Measurements from ENCODE around the gene INSL6.
"Not testable (repeated sequence)": the region's sequence is repeated elsewhere in the genome, so short reads cannot be mapped to it uniquely, and the experiment has no call there.

Gene INSL6, protein sequence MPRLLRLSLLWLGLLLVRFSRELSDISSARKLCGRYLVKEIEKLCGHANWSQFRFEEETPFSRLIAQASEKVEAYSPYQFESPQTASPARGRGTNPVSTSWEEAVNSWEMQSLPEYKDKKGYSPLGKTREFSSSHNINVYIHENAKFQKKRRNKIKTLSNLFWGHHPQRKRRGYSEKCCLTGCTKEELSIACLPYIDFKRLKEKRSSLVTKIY

DNA sequence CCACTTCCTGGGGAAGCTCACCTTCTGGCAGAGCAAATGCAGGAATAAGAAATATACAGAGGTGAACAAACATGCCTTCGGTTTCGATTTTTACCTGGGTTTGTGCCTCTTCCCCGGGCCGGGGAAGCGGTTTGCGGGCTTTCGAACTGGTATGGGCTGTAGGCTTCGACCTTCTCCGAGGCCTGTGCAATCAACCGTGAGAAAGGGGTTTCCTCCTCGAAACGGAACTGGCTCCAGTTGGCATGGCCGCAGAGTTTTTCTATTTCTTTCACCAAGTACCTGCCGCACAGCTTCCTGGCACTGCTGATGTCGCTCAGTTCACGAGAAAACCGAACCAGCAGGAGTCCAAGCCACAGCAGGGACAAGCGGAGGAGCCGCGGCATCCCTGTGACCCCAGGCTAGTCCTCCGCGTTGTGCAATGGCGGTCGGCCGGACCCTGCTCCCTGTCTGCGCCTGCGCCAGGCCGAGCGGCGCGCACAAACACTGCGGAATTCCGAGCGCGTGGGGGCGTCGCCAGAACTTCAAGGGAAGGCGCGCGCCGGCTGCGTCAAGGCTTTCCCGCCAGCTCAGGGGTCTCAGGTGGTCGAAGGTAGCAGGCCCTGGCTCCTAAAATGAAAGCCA lies at the start of gene INSL6:
INSL6 (minus strand) TSS at position 420 of the 621 bp plus-strand sequence; CDS start at position 383, 37 bp downstream.
- DNase-seq, result no peak

DNA sequence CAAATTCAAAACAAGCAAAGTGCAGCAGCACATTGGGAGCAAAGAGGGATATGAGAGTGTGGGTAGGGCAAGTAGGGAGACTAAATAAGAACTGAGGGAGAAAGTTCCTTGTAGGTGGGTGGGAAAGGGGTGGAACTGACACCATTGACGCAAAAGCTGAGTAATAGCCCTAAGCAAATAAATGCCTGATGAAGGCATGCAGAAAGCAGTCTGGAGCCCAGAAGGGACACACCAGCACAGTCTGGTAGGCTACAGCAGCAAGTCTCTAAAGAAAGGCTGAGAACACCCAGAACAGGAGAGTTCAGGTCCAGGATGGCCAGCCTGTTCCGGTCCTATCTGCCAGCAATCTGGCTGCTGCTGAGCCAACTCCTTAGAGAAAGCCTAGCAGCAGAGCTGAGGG lies 45.8 kb upstream of the INSL6 start, which contains the start of gene INSL4:
INSL4 (plus strand) TSS at position 208 of the 400 bp plus-strand sequence; CDS start at position 313, 105 bp downstream.
- no peak for DNase-seq

DNA sequence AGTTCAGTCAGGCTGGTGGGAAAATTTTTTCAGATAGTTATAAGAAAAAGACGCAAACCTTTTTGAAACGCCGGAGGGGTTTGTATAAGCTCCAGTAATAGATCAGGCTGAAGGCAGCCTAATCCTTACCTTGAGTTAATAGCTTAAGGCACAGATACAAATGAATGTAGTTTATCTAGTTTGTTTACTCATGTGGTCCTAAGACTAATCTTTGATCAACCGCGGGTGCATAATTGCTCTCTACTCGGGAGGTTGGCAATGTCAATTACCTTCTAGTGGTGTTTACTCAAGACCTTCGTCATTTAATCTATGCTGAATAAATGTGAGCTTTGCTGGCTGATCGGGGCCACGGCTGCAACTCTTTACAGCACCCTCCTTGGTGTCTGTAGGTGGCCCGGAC lies 45.1 kb upstream of the INSL6 start:
- no peak for DNase-seq

DNA sequence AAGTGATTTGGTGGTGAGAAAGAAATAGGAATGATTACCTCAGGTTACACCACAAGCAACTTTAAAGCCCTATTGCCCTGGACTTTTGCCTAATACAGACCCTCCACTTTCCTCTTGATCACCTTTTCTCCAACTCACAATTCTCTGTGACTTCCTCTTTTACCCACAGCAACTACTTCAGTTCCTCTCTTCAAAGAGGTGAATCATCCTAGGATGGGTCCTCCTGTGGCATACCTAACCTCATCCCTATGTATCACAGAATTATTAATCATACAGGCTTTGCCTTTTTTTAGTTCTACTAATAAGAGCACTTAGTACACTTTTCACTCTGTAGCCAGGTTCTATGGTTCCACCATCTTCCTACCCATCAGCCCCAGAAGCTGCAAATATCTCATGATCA lies 19.6 kb upstream of the INSL6 start:
- no peak for DNase-seq

DNA sequence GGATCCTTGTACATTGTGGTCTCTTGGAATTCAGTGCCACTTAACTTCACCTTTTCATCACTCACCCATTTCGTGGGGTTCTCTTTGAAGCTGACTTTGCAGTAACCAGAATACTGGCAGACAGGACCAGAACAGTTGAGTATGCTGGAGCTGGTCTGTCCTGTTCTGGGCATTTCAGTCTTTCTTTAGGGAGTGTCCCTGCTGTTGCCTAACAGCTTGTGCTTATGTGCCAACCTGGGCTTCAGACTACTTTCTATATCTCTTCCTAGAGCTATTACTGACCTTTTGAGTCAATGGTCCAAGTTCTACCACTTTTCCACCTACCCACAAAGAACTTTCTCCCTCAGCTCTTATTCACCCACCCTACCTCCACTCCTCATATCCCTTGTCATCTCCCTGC lies 10.0 kb upstream of the INSL6 start:
- no peak for DNase-seq

DNA sequence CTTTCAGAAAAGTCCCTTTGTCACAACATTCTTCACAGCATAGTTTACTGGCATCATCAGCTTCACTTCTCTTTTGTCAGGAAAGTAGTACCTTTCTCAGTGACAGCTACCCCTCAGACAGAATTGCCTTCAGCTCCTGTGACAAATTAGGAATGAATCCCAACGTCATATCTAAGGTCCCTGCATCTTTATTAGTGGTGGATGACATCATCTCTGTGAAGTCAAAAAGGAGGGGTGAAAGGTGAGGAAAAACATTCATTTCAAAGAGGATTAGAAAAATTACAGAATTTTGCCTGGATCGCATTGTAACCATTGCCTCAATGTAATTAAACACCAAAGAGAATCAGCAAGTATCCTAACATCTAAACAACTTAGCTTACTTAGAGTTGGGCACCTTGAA lies 7.9 kb upstream of the INSL6 start:
- no peak for DNase-seq

DNA sequence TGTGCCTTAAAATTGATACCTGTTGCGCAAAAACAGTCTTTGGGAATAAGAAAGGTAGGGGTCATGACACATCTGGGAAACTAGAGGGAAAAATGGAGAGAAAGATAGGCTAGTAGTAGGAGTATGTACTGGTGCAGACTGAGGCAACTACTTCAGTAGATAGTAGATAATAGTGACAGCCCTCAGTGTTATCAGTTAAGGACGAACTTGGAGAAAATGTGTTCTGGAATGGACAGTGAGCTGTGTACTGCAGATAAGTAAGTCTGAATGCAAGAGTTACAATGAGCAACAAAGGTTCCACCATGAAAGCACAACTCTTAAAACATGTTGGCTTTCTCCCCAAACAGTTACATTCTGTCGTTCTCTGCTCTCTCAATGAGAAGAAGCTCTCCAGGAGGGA lies 6.5 kb upstream of the INSL6 start:
- no peak for DNase-seq

DNA sequence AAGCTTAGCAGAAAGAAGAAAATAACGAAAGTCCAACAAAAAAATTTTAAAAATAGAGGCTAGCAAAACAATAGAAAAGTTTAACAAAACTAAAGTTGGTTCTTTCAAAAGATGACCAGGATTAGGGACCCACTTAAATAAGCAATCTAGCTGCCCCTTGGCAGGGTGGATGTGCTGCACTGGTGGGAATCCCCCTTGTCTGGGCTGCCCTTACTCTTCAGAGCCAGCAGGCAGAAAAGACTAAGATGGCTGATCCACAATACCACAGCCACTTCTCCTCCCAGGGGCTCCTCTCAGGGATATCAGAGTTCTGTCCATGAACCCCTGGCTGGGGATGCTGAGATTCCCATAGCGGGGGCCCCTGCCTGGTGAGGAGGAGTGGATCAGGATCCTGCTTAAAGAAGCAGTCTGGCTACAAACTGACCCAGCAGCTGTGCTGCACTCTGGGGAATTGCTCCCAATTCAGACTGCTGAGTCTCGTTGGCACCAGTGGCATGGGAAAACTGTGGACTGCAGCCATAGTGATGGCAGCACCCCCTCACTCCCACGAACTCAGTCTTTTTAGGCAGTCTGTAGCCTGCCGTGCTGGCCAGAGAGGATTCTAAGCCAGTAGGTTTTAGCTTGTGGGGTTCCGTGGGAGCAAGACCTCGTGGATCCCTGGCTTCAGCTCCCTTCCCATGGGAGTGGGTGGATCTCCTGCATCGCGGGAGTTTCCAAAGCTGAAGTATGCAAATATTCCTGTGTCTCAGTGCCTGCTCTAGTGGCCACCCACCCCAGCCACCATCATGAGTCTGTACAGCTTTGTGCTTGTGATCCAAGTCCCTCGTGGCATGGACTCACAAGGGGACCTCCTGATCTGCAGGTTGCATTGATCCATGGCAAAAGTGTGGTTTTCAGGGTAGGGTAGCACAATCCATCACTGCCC lies 2.9 kb upstream of the INSL6 start:
- no peak for DNase-seq

DNA sequence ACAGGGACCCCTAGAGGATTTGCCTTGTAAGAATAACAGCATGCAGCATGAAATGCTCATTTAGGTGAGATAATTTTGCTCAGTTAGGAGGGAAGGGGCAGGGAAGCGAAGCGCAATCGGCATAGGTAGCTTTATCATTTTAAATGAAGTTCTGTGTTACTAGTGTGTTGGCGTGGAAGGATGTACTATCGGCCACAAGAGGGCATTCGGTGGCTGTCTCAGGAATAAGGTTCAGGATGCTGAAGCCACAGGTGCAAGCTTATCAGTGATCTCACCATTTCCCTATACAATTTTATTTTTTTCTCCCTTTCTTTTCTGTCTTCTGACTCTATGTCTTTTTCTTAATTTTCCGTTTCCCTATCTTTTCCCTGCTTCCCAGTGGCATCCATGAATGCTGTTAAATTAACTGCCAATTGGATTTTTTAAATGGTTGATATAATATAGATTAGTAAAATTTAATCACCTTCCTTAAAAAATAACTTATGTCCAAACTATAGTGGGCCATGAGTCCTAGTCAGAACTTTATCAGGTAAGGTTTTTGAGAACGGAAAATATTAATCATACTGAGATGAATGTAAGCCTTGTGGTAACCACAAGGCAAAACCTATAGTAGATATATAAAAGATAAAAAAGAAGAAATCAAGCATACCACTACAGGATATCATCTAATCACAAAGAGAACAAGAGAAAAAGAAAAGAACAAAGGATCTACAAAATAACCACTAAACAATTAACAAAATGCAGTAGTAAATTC lies 1.2 kb upstream of the INSL6 start:
- DNase-seq, result peak; percentile 45 to 59

DNA sequence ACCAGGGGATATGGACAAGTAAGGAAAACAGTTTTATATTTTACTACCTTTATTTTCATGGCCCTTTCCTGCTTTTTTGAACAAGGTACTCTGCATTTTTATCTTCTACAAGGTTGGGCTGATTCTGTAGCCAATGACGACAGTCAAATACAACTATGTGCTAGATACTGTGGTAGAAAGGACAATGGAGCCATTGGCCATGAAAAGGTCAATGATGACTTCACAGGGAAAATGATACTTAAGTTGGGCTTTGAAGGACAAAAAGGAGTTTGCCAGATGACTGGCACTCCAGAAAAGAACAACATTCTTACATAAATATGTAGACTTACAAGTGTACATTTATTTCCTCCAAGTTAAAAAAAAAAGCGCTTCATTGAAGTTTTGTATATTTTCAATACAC lies 663 bp downstream of the INSL6 start:
- no peak for DNase-seq

DNA sequence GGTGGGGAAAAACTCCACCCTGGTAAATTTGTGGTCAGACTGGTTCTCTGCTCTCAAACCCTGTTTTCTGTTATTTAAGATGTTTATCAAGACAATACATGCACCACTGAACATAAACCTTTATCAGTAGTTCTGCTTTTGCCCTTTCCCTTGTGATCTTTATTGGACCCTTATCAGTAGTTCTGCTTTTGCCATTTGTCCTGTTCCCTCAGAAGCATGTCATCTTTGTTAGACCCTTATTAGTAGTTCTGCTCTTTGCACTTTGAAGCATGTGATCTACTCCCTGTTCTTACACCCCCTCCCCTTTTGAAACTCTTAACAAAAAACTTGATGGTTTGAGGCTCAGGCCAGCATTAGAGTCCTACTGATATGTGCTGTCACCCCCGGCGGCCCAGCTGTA lies 4.8 kb downstream of the INSL6 start:
- DNase-seq, result not testable (repeated sequence)

DNA sequence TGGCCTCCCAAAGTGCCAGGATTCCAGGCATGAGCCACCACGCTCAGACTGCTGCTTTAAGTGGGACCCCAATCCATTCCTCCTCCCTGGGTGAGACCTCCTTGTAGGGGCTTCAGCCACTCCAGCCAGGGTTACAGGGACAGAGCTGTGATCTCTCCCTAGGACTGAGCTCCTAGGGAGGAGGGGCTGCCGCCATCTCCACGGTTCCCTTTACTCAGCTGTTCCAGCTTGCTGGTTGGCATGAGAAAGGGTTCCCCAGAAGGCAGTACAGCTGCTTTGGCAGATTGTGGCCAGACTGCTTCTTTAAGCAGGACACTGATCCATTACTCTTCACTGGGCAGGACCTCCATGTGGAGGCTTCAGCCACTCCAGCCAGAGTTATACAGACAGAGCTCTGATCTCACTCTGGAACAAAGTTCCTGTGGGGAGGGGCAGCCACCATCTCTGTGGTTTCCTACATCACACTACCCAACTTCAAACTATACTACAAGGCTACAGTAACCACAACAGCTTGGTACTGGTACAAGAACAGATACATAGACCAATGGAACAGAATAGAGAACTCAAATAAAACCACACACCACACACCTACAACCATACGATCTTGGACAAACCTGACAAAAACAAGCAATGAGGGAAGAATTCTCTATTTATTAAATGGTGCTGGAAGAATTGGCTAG lies 7.2 kb downstream of the INSL6 start:
- no peak for DNase-seq

DNA sequence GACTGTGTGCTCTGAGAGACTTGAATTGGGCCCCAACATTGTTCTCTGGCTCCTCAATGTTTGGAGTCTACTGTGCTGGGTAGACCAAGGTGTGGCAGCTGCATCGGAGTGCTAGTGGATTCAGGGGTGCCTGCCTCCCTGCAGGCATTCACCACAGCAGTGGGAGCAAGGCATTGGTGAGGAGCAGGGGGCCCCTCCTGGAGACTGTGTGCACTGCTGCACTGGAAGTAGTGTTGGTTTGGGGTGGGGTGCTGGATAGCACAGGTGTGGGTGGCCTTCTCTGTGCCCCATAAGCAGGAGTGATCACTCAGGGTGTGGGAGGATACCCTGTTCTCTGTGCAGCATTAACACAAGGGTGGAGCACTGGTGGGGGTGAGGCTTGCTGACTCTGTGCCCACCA lies 39.2 kb downstream of the INSL6 start:
- DNase-seq, result no peak

DNA sequence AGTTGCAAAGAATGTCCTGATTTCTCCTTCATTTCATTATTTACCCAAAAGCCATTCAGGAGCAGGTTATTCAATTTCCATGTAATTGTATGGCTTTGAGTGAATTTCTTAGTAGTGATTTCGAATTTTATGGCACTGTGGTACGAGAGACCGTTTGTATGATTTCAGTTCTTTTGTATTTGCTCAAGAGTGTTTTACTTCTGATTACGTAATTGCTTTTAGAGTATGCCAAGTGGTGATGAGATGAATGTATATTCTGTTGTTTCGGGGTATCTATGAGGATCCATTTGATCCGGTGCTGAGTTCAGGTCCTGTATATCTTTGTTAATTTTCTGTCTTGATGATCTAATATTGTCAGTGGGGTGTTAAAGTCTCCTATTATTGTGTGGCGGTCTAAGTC lies 41.2 kb downstream of the INSL6 start:
- DNase-seq, result no peak

DNA sequence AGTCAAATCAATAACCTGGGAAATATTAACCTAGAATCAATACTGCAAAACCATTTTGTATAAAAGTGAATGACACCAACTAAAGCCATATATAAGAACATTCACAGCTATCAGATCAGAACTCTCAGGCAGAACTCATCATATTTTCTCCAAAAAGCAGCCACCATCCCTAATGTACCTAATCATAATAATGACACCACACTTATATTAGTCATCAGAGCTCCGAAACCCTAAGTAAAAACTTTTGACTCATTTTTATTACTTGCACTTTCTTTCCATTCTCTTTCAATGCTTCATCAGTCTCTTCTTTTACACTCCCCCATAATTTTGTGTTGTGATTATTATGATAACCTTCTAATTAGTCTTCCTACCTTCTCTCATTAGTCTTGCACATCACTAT lies 45.3 kb downstream of the INSL6 start:
- no peak for DNase-seq

DNA sequence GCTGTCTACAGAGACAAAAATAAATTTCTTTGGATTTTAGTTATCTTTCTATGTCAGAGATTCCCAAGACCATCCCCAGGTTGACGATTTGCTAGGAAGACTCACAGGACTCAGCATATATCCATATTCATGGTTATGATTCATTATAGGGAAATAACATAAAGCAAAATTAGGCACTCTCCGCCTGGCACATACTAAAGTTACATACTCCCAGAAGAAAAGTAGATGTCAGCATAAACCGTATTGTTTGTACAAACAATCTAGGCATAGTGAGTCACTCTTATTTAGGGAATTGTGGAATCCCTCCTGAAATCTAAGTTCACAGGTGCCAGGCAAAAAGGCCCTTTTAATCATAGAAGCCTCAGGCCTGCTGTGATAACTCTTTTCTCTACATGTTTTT lies 62.9 kb downstream of the INSL6 start:
- no peak for DNase-seq

DNA sequence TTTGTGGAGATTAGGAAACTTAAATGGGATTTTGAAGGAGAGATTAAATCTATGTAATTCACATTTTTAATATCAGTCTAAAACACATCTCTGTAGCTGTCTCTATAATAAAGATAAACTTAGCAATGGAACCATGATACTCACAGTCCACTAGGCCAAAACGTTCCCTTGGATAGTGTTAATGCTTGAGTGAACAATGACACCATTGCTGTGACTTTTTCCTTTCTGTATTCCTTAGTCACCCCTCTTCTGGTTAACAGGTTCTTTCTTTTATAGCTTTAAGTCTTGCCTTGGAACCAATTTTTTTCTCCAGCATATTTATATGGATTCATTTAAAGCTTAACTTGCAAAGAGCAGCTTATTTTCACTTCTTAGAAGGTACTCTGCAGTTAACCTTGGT lies 63.3 kb downstream of the INSL6 start:
- DNase-seq, result no peak

DNA sequence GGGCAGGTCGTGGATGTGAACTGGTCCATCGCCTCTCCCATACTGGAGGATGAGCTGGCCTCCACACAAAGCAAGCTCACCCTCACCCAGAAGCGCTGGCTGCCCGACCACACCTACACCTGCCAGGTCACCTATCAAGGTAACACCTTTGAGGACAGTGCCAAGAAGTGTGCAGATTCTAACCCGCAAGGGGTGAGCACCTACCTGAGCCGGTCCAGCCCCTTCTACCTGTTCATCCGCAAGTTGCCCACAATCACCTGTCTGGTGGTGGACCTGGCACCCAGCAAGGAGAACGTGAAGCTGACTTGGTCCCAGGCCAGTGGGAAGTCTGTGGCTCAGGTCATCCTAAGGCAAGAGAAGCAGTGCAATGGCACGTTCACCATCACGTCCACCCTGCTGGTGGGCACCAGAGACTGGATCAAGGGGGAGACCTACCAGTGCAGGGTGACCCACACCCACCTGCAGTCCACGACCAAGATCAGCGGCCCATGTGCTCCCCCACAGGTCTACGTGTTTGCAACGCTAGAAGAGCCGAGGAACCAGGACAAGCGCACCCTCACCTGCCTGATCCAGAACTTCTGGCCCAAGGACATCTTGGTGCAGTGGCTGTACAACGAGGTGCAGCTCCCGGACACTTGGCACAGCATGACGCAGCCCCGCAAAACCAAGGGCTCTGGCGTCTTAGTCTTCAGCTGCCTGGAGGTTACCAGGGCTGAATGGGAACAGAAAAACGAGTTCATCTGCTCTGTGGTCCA lies 71.3 kb downstream of the INSL6 start:
- no peak for DNase-seq

Data from activated CD4-positive, alpha-beta T cell treated with anti-CD3 and anti-CD28 coated beads, Interleukin-2, amount 50 U/mL, for 48 hours (primary cell).